MM.1S (cell line): Measurements from ENCODE around the gene MYOG.

Experiments
- DNase-seq: peaks from one replicate; pipeline ENCODE4 v3.0.0-alpha.2; 2015
- H2AFZ ChIP-seq: fragments of 300-600 bp; sonication (generic); 2 replicates; pipeline ENCODE4 v1.6.0; 2016; ENCODE audit warnings: antibody characterized with exemption, low read length
- H3F3A ChIP-seq: fragments of 300-600 bp; sonication (generic); 2 replicates; pipeline ENCODE4 v1.6.1; 2016; ENCODE audit warnings: mild to moderate bottlenecking, antibody characterized with exemption, low read length, moderate library complexity, mixed read lengths; ENCODE audit not compliant: insufficient read depth
- H3K27ac ChIP-seq: fragments of 300-600 bp; sonication (generic); 2 replicates; pipeline ENCODE4 v1.5.1; 2016; ENCODE audit warnings: mild to moderate bottlenecking, low read length
- H3K27me3 ChIP-seq: fragments of 300-600 bp; sonication (generic); replicated peaks from 2 replicates; pipeline ENCODE4 v1.6.0; 2016; ENCODE audit warnings: low read length; ENCODE audit not compliant: insufficient read depth
- H3K36me3 ChIP-seq: fragments of 300-600 bp; sonication (generic); replicated peaks from 2 replicates; pipeline ENCODE4 v1.6.1; 2016; ENCODE audit warnings: mild to moderate bottlenecking, low read length, mixed read lengths; ENCODE audit not compliant: insufficient read depth
- H3K4me1 ChIP-seq: fragments of 300-600 bp; sonication (generic); 2 replicates; pipeline ENCODE4 v1.6.1; 2016; ENCODE audit warnings: low read length, mixed read lengths
- H3K4me2 ChIP-seq: fragments of 300-600 bp; sonication (generic); 2 replicates; pipeline ENCODE4 v1.6.0; 2016; ENCODE audit warnings: low read depth, low read length
- H3K4me3 ChIP-seq: fragments of 300-600 bp; sonication (generic); 2 replicates; pipeline ENCODE4 v1.5.1; 2016; ENCODE audit warnings: low read length, mixed read lengths
- H3K79me2 ChIP-seq: fragments of 300-600 bp; sonication (generic); 2 replicates; pipeline ENCODE4 v1.6.1; 2016; ENCODE audit warnings: mixed run types, low read length, mixed read lengths
- H3K9ac ChIP-seq: fragments of 300-600 bp; sonication (generic); 2 replicates; pipeline ENCODE4 v1.6.1; 2016; ENCODE audit warnings: low read length, mixed read lengths
- H3K9me2 ChIP-seq: fragments of 300-600 bp; sonication (generic); replicated peaks from 2 replicates; pipeline ENCODE4 v1.6.1; 2016; ENCODE audit warnings: mild to moderate bottlenecking, low read length, mixed read lengths; ENCODE audit not compliant: insufficient read depth
- H3K9me3 ChIP-seq: fragments of 300-600 bp; sonication (generic); replicated peaks from 2 replicates; pipeline ENCODE4 v1.6.1; 2016; ENCODE audit warnings: mild to moderate bottlenecking, low read length, mixed read lengths; ENCODE audit not compliant: insufficient read depth
- H4K20me1 ChIP-seq: fragments of 300-600 bp; sonication (generic); 2 replicates; pipeline ENCODE4 v1.6.1; 2016; ENCODE audit warnings: mild to moderate bottlenecking, low read length, moderate library complexity, mixed read lengths; ENCODE audit not compliant: insufficient read depth
- EZH2 ChIP-seq: fragments of 300-600 bp; sonication (generic); optimal IDR thresholded peaks from 2 replicates; pipeline ENCODE3; 2017; ENCODE audit warnings: low read depth, mild to moderate bottlenecking, antibody characterized with exemption, low read length, mixed read lengths
- EZH2phosphoT487 ChIP-seq: fragments of 300-600 bp; sonication (generic); IDR thresholded peaks from 2 replicates; pipeline ENCODE4 v1.6.1; 2018; ENCODE audit warnings: antibody characterized with exemption, low read length
- TF ChIP-seq, protein P1 (sequence below): fragments of 300-600 bp; sonication (generic); IDR thresholded peaks from 2 replicates; pipeline ENCODE4 v1.5.1; 2016; ENCODE audit warnings: antibody characterized with exemption, low read length, mixed read lengths

Gene MYOG

DNA sequence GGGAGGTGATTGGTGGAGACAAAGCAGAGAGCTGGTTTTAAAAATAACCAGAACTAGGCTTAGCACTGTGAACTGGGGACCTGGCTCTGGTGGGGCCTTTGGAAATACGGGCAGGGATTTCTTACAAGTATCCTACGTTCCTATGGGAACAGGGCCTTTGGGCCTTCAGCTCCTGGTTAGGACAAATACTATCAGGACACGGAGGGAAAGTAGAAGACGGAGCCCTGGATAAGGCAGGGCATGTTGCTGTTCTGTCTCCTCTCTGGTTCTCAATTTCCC lies 5.3 kb upstream of the MYOG start:
- Histone ChIP-seq H2AFZ (no peak overlapping the region), H3K79me2 (no peaks in the 10 kb centered on the region), H4K20me1 (no peaks in the 10 kb centered on the region), H3K4me2 (no peak overlapping the region), H3K4me1 (no peaks in the 10 kb centered on the region), H3K27me3 (no peaks in the 10 kb centered on the region; the same call in 1 of the 2 replicates), H3K27ac (no peak overlapping the region), H3K36me3 (no peaks in the 10 kb centered on the region), H3F3A (no peaks in the 10 kb centered on the region), H3K9me3 (no peaks in the 10 kb centered on the region), H3K9ac (no peak overlapping the region), H3K4me3 (no peak overlapping the region), H3K9me2 (no peaks in the 10 kb centered on the region)
- TF ChIP-seq EZH2phosphoT487 (no peak), EZH2 (no peak)
- TF ChIP-seq, protein P1, sequence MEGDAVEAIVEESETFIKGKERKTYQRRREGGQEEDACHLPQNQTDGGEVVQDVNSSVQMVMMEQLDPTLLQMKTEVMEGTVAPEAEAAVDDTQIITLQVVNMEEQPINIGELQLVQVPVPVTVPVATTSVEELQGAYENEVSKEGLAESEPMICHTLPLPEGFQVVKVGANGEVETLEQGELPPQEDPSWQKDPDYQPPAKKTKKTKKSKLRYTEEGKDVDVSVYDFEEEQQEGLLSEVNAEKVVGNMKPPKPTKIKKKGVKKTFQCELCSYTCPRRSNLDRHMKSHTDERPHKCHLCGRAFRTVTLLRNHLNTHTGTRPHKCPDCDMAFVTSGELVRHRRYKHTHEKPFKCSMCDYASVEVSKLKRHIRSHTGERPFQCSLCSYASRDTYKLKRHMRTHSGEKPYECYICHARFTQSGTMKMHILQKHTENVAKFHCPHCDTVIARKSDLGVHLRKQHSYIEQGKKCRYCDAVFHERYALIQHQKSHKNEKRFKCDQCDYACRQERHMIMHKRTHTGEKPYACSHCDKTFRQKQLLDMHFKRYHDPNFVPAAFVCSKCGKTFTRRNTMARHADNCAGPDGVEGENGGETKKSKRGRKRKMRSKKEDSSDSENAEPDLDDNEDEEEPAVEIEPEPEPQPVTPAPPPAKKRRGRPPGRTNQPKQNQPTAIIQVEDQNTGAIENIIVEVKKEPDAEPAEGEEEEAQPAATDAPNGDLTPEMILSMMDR, result no peak
- DNase-seq, result no peak

DNA sequence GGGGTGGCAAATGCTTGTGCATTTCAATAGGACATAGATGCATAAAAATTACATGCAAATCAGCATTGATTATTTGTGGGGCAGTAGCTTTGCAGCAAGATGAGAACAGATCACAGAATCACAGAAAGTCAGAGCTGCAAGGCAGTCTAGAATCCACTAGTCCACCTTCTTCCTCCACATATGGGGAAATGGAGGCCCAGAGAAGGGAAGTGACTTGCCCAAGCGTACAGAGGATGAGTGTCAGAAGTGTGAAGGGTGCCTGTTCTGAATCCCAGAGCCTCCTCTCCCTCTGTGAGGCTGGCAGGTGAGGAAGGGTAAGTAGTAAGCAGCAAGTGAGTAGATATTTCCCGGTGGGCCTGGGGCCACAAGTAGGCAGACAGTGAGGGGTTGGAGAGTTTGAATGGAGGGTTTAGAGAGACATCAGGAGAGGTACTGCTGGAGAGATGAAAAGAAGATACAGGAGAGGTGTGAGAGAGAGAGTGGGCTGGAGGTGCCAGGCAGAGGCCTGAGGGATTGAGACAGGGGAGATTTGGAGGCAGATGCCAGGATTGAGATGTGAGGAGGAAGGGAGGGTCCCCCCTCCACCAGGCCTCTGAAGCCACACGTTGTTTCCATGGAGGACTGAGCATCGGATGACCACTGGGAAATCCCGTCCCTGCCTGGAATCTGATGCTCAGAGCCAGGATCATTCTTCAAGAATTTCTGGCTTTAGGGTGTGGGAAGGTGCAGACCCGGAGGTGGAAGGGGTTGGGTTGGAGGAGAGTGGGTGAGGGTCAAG lies 4.8 kb upstream of the MYOG start:
- TF ChIP-seq EZH2, result no peak
- TF ChIP-seq, protein P1, result no peak
- TF ChIP-seq EZH2phosphoT487, result no peak
- Histone ChIP-seq H3K4me1 (no peaks in the 10 kb centered on the region), H4K20me1 (no peaks in the 10 kb centered on the region)

DNA sequence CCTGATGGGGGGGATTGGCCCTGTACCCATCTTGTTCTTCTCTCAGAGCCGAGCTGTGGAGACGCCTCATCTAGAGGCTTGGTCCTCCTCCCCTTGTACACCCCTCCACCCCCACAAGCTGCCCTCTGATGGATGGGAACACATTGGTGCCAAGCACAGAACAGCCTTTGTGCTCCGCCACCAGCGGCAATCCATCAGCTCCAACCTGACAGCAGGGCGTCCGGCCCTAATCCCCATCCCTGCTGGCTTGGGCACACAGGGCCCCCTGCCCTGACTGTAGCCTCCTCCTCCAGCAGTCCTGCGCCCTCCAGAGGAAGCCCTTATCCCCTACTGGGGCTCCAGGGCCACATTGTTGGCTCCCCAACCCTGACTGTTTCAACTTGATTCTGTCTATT lies 3.8 kb upstream of the MYOG start:
- Histone ChIP-seq H3K36me3 (no peaks in the 10 kb centered on the region), H3K4me3 (no peak overlapping the region), H3K4me2 (no peak overlapping the region), H3K27me3 (no peaks in the 10 kb centered on the region; the same call in 1 of the 2 replicates), H2AFZ (no peak overlapping the region), H3K27ac (no peak overlapping the region), H3K9me3 (no peaks in the 10 kb centered on the region), H4K20me1 (no peaks in the 10 kb centered on the region), H3K4me1 (no peaks in the 10 kb centered on the region), H3K79me2 (no peaks in the 10 kb centered on the region), H3K9ac (no peak overlapping the region), H3F3A (no peaks in the 10 kb centered on the region), H3K9me2 (no peaks in the 10 kb centered on the region)
- TF ChIP-seq EZH2 (no peak), EZH2phosphoT487 (no peak)
- TF ChIP-seq, protein P1, result no peak
- no peak for DNase-seq

More for the DNA sequence above, 4.8 kb upstream of the MYOG start:
- H3K4me2 ChIP-seq, result no peak overlapping the region
- no peak overlapping the region for H3K27ac ChIP-seq
- no peaks in the 10 kb centered on the region for H3K79me2 ChIP-seq
- H2AFZ ChIP-seq, result no peak overlapping the region
- H3K9ac ChIP-seq, result no peak overlapping the region
- H3K36me3 ChIP-seq, result no peaks in the 10 kb centered on the region
- no peaks in the 10 kb centered on the region for H3F3A ChIP-seq
- no peaks in the 10 kb centered on the region for H3K9me3 ChIP-seq
- DNase-seq, result no peak
- no peak overlapping the region for H3K4me3 ChIP-seq
- no peaks in the 10 kb centered on the region for H3K9me2 ChIP-seq
- H3K27me3 ChIP-seq, result no peaks in the 10 kb centered on the region; the same call in 1 of the 2 replicates
